ENCODE data around the gene R3HDML. TPM values are rescaled to one million over a fixed set of nuclear protein-coding genes. Genes with fewer than 3 reads are reported as not detected.

The R3HDML gene
- total and polyA plus RNA-seq, 9 donors, result not detected

DNA sequence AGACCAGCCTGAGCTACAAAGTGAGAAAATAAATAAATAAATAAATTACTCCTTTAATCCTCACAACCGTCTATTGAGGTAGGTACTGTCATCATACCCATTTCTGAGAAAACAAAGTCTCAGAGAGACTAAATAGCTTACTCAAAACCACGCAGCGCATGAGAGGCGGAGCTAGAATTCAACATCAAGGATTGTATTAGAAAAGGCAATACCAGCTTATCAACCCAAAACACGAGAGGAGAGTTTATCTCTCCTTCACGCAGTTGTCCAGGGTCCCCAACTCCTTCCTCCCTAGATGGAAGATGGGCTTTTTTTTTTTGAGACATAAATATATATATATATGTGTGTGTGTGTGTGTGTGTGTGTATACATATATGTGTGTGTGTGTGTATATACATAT is 30.9 kb downstream of the R3HDML start:
- intact Hi-C loops (cut with DNase I), result no loop called here
- H3K4me3 ChIP-seq, result no peak overlapping the region
- H3K27me3 ChIP-seq, result no peaks in the 10 kb centered on the region
- DNase-seq, result no peak
- no peaks in the 10 kb centered on the region for H3K9me3 ChIP-seq
- no peaks in the 10 kb centered on the region for H3K36me3 ChIP-seq
- WGBS, 3 donors, result 92 to 93% (median 92%) methylated on average over 6 of the region's 6 CpGs
- no peak for TF ChIP-seq POLR2A (IDR thresholded peaks at IDR 0.05)
- TF ChIP-seq, protein P1, sequence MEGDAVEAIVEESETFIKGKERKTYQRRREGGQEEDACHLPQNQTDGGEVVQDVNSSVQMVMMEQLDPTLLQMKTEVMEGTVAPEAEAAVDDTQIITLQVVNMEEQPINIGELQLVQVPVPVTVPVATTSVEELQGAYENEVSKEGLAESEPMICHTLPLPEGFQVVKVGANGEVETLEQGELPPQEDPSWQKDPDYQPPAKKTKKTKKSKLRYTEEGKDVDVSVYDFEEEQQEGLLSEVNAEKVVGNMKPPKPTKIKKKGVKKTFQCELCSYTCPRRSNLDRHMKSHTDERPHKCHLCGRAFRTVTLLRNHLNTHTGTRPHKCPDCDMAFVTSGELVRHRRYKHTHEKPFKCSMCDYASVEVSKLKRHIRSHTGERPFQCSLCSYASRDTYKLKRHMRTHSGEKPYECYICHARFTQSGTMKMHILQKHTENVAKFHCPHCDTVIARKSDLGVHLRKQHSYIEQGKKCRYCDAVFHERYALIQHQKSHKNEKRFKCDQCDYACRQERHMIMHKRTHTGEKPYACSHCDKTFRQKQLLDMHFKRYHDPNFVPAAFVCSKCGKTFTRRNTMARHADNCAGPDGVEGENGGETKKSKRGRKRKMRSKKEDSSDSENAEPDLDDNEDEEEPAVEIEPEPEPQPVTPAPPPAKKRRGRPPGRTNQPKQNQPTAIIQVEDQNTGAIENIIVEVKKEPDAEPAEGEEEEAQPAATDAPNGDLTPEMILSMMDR (IDR thresholded peaks at IDR 0.05), result no peak
- TF ChIP-seq EP300 (IDR thresholded peaks at IDR 0.05), result no peak
- H3K4me1 ChIP-seq (ENCODE audit: insufficient read depth), result no peaks in the 10 kb centered on the region
- no peak overlapping the region for H3K27ac ChIP-seq

DNA sequence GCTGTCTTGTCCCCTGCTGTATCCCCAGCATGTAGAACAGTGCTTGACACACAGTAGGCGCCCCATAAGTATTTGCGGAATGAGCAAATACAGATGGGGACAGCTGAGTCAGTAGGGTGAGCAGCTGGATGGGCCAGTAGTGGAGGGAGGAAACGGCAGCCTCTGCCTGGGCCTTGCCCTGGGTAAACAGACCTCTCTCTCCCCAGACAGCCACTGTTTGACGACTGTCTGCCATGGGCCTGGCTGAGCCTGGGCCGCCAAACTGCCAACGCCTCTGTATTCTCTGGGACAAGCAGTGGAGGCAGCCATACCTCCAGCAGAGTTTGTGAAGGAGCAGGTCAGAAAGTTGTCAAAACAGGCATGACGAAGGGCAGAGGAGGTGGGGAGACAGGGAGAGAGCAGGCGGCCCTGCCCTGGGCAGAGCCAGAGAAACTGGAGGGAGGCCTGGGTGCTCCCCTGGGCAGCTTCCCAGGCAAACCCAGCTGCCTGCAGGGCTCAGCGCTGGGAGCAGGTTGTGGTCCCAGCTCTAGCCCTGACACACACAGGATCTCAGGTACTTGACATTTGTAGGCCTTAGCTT is 33.9 kb downstream of the R3HDML start:
- Histone ChIP-seq H3K4me3 (no peak overlapping the region), H3K36me3 (no peaks in the 10 kb centered on the region), H3K9me3 (no peaks in the 10 kb centered on the region), H3K4me1 (ENCODE audit: insufficient read depth) (no peaks in the 10 kb centered on the region), H3K27me3 (no peaks in the 10 kb centered on the region), H3K27ac (no peak overlapping the region)
- intact Hi-C loops (cut with DNase I), result no loop called here
- no peak for DNase-seq
- TF ChIP-seq POLR2A (IDR thresholded peaks at IDR 0.05) (no peak), EP300 (IDR thresholded peaks at IDR 0.05) (no peak)
- TF ChIP-seq, protein P1 (IDR thresholded peaks at IDR 0.05), result no peak
- 62 to 75% (median 73%) methylated on average over 8 to 9 of the region's 9 CpGs for WGBS, 3 donors

DNA sequence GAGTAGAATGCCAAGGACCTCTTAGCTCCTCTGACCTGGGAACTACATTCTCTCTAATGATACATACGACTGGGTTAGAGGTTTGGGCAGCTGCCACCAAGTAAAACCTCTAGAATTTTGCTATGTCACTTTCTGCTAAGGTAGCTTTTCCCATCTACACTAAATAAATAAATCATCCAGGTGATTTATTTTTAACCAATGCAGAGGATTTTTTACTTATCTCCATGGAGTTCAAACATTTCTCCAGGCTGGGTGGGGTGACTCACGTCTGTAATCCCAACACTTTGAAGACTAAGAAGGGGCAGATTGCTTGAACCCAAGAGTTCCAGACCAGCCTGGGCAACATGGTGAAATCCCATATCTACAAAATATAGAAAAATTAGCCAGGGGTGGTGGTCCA is 45.8 kb downstream of the R3HDML start:
- 45 to 58% (median 48%) methylated on average over 2 of the region's 2 CpGs for whole genome bisulfite sequencing, 3 donors
- Histone ChIP-seq H3K36me3 (no peaks in the 10 kb centered on the region), H3K9me3 (no peaks in the 10 kb centered on the region), H3K4me3 (no peak overlapping the region), H3K27me3 (no peaks in the 10 kb centered on the region), H3K4me1 (ENCODE audit: insufficient read depth) (no peaks in the 10 kb centered on the region), H3K27ac (no peak overlapping the region)
- no peak for DNase-seq
- TF ChIP-seq EP300 (IDR thresholded peaks at IDR 0.05) (no peak), POLR2A (IDR thresholded peaks at IDR 0.05) (no peak)
- TF ChIP-seq, protein P1 (IDR thresholded peaks at IDR 0.05), result no peak
- intact Hi-C loops (cut with DNase I), result loop anchor here in 3 of 4 donors (5.0 to 10.0 kb wide), 3 partner anchors 80 to 232 kb away; no protein-coding TSS in a partner anchor

DNA sequence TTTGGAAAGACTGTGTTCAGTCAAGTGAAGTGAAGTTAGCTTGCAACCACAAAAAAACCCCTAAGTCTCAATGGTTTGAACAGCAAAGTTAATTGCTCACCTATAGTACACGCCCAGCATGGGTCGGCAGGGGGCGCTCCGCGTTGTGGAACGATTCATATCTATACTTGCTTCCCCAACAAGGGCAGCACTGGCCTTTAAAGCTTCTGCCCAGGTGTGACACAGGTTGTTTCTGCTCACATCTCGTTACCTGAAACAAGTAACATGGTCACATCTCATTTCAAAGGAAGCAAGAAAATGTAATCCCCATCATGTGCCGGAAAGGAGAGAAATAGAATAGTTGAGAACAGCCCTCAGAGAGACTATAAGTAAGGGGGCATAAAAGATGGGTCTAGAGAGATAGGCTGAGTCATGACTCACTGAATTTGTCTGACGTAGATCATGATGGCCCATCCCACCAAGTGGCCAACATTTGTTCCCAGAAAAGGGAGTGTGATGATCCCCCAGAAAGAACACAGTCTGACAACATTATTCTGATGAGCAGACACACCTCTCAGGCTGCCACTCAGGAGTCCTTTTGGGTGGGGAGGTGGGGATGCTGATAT is 47.7 kb downstream of the R3HDML start:
- 18 to 22% (median 22%) methylated on average over 9 of the region's 9 CpGs for WGBS, 3 donors
- H3K27me3 ChIP-seq, result no peaks in the 10 kb centered on the region

More for the DNA sequence above, 47.7 kb downstream of the R3HDML start:
- Histone ChIP-seq H3K9me3 (no peaks in the 10 kb centered on the region), H3K4me3 (no peak overlapping the region), H3K4me1 (ENCODE audit: insufficient read depth) (peaks cover 4% of the 10 kb centered on the region), H3K36me3 (no peaks in the 10 kb centered on the region), H3K27ac (no peak overlapping the region)
- TF ChIP-seq EP300 (IDR thresholded peaks at IDR 0.05), result no peak
- TF ChIP-seq, protein P1 (IDR thresholded peaks at IDR 0.05), result peak; percentile 35 to 70 (median 52)
- no peak for TF ChIP-seq POLR2A (IDR thresholded peaks at IDR 0.05)
- intact Hi-C loops (cut with DNase I), result loop anchor here in 3 of 4 donors (2.0 to 10.0 kb wide), 7 partner anchors 76 to 230 kb away; no protein-coding TSS in a partner anchor
- peak; percentile 66 to 86 (median 85) for DNase-seq
